OCI-LY1 (cell line): ENCODE data around the gene SIVA1.

ENCODE experiments used
- H2AFZ ChIP-seq: fragments of 200-600 bp; sonication (generic), shearing (Covaris generic); 2 replicates; pipeline ENCODE4 v1.6.0; 2014; ENCODE audit warnings: antibody characterized with exemption, mild to moderate bottlenecking, low read length
- H3F3A ChIP-seq: fragments of 200-600 bp; sonication (generic), shearing (Covaris generic); 2 replicates; pipeline ENCODE4 v1.6.0; 2014; ENCODE audit warnings: mild to moderate bottlenecking, antibody characterized with exemption, low read length, moderate library complexity; ENCODE audit not compliant: insufficient read depth
- H3K27ac ChIP-seq: fragments of 200-600 bp; sonication (generic); 2 replicates; pipeline ENCODE4 v1.5.1; 2014; ENCODE audit warnings: low read length, mixed run types, mild to moderate bottlenecking, low read depth; ENCODE audit not compliant: poor library complexity, severe bottlenecking
- H3K27me3 ChIP-seq: fragments of 200-600 bp; sonication (generic); 2 replicates; pipeline ENCODE4 v1.6.0; 2014; ENCODE audit warnings: antibody characterized with exemption, mild to moderate bottlenecking, low read length, moderate library complexity; ENCODE audit not compliant: insufficient read depth
- H3K36me3 ChIP-seq: fragments of 200-600 bp; sonication (generic); 2 replicates; pipeline ENCODE4 v1.6.1; 2014; ENCODE audit warnings: mild to moderate bottlenecking, antibody characterized with exemption, low read length, moderate library complexity, mixed read lengths; ENCODE audit not compliant: insufficient read depth
- H3K4me1 ChIP-seq: fragments of 200-600 bp; sonication (generic); 2 replicates; pipeline ENCODE4 v1.5.1; 2014; ENCODE audit warnings: mild to moderate bottlenecking, low read length, moderate library complexity; ENCODE audit not compliant: insufficient read depth, severe bottlenecking
- H3K4me2 ChIP-seq: fragments of 200-600 bp; sonication (generic), shearing (Covaris generic); 2 replicates; pipeline ENCODE4 v1.6.1; 2014; ENCODE audit warnings: low read length
- H3K4me3 ChIP-seq: fragments of 200-600 bp; sonication (generic); 2 replicates; pipeline ENCODE4 v1.5.1; 2014; ENCODE audit warnings: low read length, low read depth, mild to moderate bottlenecking, mixed read lengths; ENCODE audit not compliant: poor library complexity, severe bottlenecking
- H3K79me2 ChIP-seq: fragments of 200-600 bp; shearing (Covaris generic); 2 replicates; pipeline ENCODE4 v1.6.1; 2016; ENCODE audit warnings: mixed run types, low read length, mixed read lengths; ENCODE audit not compliant: insufficient read depth
- H3K9ac ChIP-seq: fragments of 200-600 bp; sonication (generic), shearing (Covaris generic); 2 replicates; pipeline ENCODE4 v1.6.1; 2014; ENCODE audit warnings: mild to moderate bottlenecking, low read length, mixed read lengths
- H3K9me2 ChIP-seq: fragments of 200-600 bp; sonication (generic), shearing (Covaris generic); 2 replicates; pipeline ENCODE4 v1.6.1; 2014; ENCODE audit warnings: low read depth, mild to moderate bottlenecking, low read length, mixed read lengths
- H3K9me3 ChIP-seq: fragments of 200-600 bp; shearing (Covaris generic); 2 replicates; pipeline ENCODE4 v1.6.1; 2014; ENCODE audit warnings: low read length, mixed read lengths
- H4K20me1 ChIP-seq: fragments of 200-600 bp; sonication (generic), shearing (Covaris generic); 2 replicates; pipeline ENCODE4 v1.6.0; 2016; ENCODE audit warnings: mild to moderate bottlenecking, low read length; ENCODE audit not compliant: insufficient read depth
- EZH2 ChIP-seq: fragments of 200-600 bp; sonication (generic), shearing (Covaris generic); IDR thresholded peaks from 2 replicates; pipeline ENCODE4 v1.8.0; 2017; ENCODE audit warnings: borderline replicate concordance, mixed run types, mild to moderate bottlenecking, antibody characterized with exemption, low read length, moderate library complexity, mixed read lengths
- TF ChIP-seq, protein P1 (sequence below): fragments of 200-600 bp; sonication (generic), shearing (Covaris generic); IDR thresholded peaks from 2 replicates; pipeline ENCODE4 v1.5.1; 2017; ENCODE audit warnings: mild to moderate bottlenecking, antibody characterized with exemption, low read length, moderate library complexity, mixed read lengths

Gene SIVA1

DNA sequence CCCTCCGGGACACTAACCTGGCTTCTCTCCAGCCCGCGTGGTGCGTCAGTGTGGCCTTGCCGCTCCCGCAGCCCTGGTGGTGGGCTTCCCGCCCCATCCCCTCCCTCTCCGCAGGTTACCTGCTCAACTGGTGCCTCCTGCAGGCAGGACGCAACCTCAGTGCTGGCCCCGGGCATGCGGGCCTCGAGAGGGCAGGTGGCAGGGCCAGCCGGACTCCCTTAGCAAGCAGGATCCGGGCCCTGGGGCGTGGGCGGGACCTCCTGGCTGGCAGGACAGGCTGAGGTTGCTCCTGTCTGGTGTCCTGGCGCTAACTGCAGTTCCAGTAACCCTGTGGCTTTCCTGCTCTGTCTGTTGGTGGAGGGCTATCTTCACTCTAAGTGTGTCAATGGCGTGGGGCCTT is 37.5 kb upstream of the SIVA1 start:
- no peaks in the 10 kb centered on the region for H3K36me3 ChIP-seq
- peaks cover 16% of the 10 kb centered on the region; the same call in 1 of the 2 replicates for H3K27me3 ChIP-seq
- no peak overlapping the region for H3K9ac ChIP-seq
- H4K20me1 ChIP-seq: no peaks in the 10 kb centered on the region
- no peaks in the 10 kb centered on the region for H3F3A ChIP-seq
- H3K9me2 ChIP-seq: no peaks in the 10 kb centered on the region
- H3K4me2 ChIP-seq: no peak overlapping the region
- no peak for TF ChIP-seq EZH2
- TF ChIP-seq, protein P1, sequence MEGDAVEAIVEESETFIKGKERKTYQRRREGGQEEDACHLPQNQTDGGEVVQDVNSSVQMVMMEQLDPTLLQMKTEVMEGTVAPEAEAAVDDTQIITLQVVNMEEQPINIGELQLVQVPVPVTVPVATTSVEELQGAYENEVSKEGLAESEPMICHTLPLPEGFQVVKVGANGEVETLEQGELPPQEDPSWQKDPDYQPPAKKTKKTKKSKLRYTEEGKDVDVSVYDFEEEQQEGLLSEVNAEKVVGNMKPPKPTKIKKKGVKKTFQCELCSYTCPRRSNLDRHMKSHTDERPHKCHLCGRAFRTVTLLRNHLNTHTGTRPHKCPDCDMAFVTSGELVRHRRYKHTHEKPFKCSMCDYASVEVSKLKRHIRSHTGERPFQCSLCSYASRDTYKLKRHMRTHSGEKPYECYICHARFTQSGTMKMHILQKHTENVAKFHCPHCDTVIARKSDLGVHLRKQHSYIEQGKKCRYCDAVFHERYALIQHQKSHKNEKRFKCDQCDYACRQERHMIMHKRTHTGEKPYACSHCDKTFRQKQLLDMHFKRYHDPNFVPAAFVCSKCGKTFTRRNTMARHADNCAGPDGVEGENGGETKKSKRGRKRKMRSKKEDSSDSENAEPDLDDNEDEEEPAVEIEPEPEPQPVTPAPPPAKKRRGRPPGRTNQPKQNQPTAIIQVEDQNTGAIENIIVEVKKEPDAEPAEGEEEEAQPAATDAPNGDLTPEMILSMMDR: no peak
- no peak overlapping the region for H3K27ac ChIP-seq
- H2AFZ ChIP-seq: no peak overlapping the region
- H3K9me3 ChIP-seq: no peaks in the 10 kb centered on the region
- H3K4me3 ChIP-seq: no peak overlapping the region
- no peaks in the 10 kb centered on the region for H3K79me2 ChIP-seq
- peaks cover 11% of the 10 kb centered on the region for H3K4me1 ChIP-seq

DNA sequence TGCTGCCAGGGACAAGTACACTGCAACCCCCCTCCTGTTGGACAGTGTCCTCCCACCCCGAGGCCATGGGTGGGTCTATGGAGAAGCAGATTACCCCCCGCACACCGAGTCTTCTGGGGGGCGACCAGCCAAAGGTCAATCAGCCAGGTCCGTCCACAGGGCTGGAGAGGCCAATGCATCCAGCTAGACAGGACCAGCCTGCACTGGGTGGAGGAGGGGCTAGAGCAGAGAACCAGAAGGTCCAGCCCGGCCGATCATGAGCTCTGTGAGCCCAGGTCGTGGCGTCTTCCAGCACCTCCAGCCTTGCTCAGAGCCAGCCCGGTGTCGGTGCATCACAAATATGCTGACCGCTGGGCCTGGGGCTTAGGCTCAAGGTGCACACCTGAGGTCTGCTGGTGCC is 37.1 kb upstream of the SIVA1 start:
- Histone ChIP-seq H3K36me3 (no peaks in the 10 kb centered on the region), H3K9ac (no peak overlapping the region), H3K27me3 (peaks cover 16% of the 10 kb centered on the region; the same call in 1 of the 2 replicates), H3K4me3 (no peak overlapping the region), H3K27ac (no peak overlapping the region), H3K9me3 (no peaks in the 10 kb centered on the region), H3K9me2 (no peaks in the 10 kb centered on the region), H3K4me1 (peaks cover 11% of the 10 kb centered on the region), H3K4me2 (no peak overlapping the region), H3K79me2 (no peaks in the 10 kb centered on the region), H2AFZ (no peak overlapping the region), H4K20me1 (no peaks in the 10 kb centered on the region), H3F3A (no peaks in the 10 kb centered on the region)
- TF ChIP-seq EZH2: no peak
- TF ChIP-seq, protein P1: no peak

DNA sequence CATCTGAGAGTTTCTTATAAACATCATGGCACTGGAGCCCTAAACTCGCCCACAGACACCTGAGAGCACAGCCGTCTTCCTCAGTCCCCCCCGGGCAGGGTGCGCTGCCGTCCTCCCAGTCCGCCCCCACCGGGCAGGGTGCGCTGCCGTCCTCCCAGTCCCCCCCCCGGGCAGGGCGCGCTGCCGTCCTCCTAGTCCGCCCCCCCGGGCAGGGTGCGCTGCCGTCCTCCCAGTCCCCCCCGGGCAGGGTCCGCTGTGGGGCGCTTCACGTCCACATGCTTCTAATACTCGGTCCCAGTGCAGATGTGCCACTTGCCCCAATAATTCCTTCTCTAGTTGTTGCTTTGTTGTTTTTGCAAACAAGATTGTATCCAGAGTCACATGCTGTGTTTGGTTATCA is 35.8 kb upstream of the SIVA1 start:
- Histone ChIP-seq H3K9ac (no peak overlapping the region), H3F3A (no peaks in the 10 kb centered on the region), H3K9me2 (no peaks in the 10 kb centered on the region), H2AFZ (no peak overlapping the region), H3K4me1 (peaks cover 11% of the 10 kb centered on the region), H3K27me3 (peaks cover 7% of the 10 kb centered on the region; the same call in 1 of the 2 replicates), H3K79me2 (no peaks in the 10 kb centered on the region), H3K36me3 (no peaks in the 10 kb centered on the region), H4K20me1 (no peaks in the 10 kb centered on the region), H3K4me2 (no peak overlapping the region; the same call in 1 of the 2 replicates), H3K4me3 (no peak overlapping the region), H3K9me3 (no peaks in the 10 kb centered on the region), H3K27ac (no peak overlapping the region)
- TF ChIP-seq EZH2: no peak
- TF ChIP-seq, protein P1: no peak
